GM18951 (cell line): Measurements from ENCODE around the gene UBE2D1.

ENCODE experiments used
- POLR2A ChIP-seq: IDR thresholded peaks from 4 replicates; pipeline ENCODE4 v1.6.1; 2011; ENCODE audit warnings: mild to moderate bottlenecking; ENCODE audit not compliant: insufficient read length, insufficient read depth; ENCODE audit errors: extremely low read depth
- in situ Hi-C: fragments of 300-500 bp; cut with MboI; formaldehyde crosslinking; loops from one replicate; pipeline ENCODE4 v1.12.0; 2022; ENCODE audit warnings: low sequenced_read_pairs, mixed read lengths, inconsistent platforms; ENCODE audit not compliant: unreplicated experiment

UBE2D1 gene

GRCh38 chr10:58322072-58322834 is 12.6 kb upstream of the UBE2D1 start:
- no peak for TF ChIP-seq POLR2A
- in situ Hi-C loops = no loop called here

- in situ Hi-C loops = no loop called here
- no peak for TF ChIP-seq POLR2A
These were observed 12.0 kb upstream of the UBE2D1 start for GRCh38 chr10:58322835-58323209.

DNA sequence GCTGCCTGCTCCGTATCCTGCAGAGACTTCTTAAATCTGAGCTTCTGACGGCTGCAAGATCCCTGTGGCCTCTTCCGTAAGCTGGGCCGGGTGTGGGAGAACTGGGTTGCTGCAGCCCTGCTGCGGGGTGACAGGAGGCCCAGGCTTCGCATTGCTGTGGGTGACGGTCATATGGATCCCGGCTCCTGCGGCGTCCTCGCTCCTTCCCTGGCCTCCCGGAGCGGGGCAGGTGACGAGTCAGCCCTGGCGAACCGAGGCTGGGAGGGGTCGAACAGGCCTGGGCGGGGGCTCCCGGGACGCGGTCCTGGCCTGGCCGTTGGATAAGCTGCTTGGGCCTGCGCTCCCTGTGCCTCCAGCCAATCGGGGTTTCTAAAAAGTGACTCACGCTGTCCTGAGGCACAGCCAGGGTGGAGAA is 7.8 kb upstream of the UBE2D1 start:
- TF ChIP-seq POLR2A = no peak
- in situ Hi-C loops = no loop called here

- TF ChIP-seq POLR2A = no peak
- in situ Hi-C loops = no loop called here
These were observed 6.6 kb upstream of the UBE2D1 start for GRCh38 chr10:58328233-58328632.

GRCh38 chr10:58330431-58330830 is 4.4 kb upstream of the UBE2D1 start:
- TF ChIP-seq POLR2A = no peak
- in situ Hi-C loops = no loop called here

- in situ Hi-C loops = no loop called here
These were observed 3.2 kb upstream of the UBE2D1 start for GRCh38 chr10:58331646-58332045.

GRCh38 chr10:58335306-58336005 is 650 bp downstream of the UBE2D1 start:
- in situ Hi-C loops = no loop called here

More at GRCh38 chr10:58331646-58332045, 3.2 kb upstream of the UBE2D1 start:
- TF ChIP-seq POLR2A = no peak

DNA sequence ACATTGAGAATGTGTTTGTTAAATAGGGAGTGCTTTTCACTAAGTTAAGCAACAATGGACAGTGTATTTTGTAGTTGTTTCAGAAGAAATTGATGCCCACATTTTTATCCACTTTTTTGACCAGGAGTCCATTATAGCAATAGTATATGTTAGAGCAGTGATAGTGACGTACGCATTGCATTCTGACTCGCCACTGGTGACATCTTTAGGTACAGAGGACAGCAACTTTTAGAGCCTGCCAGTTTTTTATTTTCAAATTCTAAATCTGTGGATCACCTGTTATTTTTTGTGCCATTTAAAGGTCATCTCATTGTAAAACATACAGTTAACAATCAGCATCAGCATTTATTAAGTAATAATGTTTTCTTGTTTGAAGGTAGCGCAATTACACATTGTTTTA is 1.4 kb downstream of the UBE2D1 start:
- TF ChIP-seq POLR2A = no peak
- in situ Hi-C loops = no loop called here

More at GRCh38 chr10:58335306-58336005, 650 bp downstream of the UBE2D1 start:
- TF ChIP-seq POLR2A = no peak

DNA sequence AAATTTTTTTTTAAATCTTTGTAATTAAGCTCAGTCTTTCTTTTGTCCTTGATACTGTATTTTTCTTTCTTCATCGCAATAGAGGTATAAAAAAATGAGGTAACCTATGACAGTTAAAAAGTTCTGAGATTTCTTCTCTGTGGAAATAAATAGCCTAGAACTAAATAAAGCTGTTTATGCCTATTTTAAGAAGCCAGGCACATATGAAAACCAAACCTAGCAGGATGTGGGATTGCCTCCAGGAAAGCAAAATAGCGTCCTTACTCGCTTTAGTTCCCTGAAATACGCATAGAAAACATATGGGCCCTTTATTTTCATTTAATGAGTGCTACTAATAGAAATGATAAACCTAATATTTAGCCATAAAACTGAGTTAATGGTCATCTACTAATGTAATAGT is 6.6 kb downstream of the UBE2D1 start:
- in situ Hi-C loops = no loop called here
- no peak for TF ChIP-seq POLR2A

- TF ChIP-seq POLR2A = no peak
- in situ Hi-C loops = no loop called here
These were observed 7.1 kb downstream of the UBE2D1 start for GRCh38 chr10:58341947-58342346.

GRCh38 chr10:58347967-58348366 is 13.2 kb downstream of the UBE2D1 start:
- in situ Hi-C loops = no loop called here
- no peak for TF ChIP-seq POLR2A

DNA sequence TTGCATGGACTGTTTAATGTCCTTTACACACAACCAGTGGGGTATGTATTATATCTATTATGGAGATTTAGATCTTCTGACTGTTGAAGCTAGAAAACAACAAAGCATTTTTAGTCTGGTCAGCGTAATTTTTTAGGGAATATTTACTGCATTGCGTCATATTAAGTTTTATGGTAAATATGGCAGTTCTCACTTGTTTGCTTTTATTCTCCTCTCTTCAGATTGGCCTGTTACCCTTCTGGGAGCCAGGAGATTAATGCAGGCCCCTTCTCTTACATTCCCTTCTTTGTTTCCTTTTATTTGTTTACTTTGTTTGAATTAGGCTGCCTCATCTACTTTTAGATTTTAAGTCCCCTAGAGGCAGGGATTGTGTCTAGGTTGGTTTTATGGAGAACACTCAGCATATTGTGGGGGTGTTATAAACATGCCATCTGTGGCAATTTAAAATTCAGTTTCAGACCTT is 13.8 kb downstream of the UBE2D1 start:
- TF ChIP-seq POLR2A = no peak
- in situ Hi-C loops = no loop called here

DNA sequence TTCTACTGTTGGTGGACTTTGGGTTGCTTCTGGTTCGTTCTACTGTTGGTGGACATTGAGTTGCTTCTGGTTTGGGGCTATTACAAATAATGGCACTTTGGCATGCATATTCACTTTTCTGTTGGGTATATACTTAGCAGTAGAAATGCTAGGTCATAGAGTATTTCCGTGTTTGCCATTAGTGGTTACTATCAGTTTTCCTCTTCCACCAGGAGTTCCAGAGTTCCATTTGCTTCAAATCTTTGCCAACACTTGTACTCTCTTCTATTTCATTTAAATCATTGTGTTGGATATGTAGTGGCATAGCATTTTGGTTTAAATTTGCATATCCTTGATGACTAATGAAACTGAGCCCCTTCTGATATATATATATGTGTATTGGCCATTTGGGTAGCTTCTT is 15.2 kb downstream of the UBE2D1 start:
- in situ Hi-C loops = no loop called here
- TF ChIP-seq POLR2A = no peak
